EL (cell line): ENCODE measurements around the gene CCL24.
"Not testable (repeated sequence)": the region's sequence is repeated elsewhere in the genome, so short reads cannot be mapped to it uniquely, and the experiment has no call there.

ENCODE experiments used
- DNase-seq: peaks from one replicate; pipeline ENCODE4 v3.0.0-alpha.2; 2016

Gene CCL24

DNA sequence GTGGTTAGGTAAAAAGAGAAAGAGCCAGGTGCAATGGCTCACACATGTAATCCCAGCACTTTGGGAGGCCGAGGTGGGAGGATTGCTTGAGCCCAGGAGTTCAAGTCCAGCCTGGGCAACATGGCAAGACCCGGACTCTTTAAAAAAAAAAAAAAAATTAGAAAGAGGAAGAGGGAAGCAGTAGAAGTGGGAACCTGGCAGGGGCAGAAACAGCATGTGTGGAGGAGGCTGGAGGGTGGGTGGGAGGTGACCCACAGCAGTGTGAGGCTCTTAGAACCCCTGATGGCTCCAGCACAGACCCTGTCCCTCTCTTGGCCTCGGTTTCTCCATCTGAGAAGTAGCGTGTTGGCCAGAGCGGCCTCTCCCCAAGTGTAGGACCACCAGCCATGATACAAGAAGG is 4.9 kb upstream of the CCL24 start:
- DNase-seq = no peak

DNA sequence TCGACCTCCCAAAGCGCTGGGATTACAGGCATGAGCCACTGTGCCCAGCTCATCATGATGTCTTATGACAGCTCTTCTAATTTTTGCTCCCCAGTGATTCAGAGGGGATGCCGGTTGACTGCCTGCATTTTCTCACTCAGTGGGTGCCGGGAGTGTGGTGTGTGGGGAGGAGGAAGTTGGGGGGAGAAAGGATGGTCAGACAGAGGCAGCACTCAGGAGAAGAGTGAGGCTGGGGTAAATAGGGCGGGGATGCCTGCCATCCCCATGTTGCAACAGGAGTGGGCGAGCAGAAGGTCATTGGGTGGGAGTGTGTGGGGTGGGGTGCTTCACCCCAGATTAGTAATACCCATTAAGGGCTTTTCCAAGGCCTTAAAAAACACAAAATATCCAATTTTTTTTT is 3.5 kb upstream of the CCL24 start:
- no peak for DNase-seq

DNA sequence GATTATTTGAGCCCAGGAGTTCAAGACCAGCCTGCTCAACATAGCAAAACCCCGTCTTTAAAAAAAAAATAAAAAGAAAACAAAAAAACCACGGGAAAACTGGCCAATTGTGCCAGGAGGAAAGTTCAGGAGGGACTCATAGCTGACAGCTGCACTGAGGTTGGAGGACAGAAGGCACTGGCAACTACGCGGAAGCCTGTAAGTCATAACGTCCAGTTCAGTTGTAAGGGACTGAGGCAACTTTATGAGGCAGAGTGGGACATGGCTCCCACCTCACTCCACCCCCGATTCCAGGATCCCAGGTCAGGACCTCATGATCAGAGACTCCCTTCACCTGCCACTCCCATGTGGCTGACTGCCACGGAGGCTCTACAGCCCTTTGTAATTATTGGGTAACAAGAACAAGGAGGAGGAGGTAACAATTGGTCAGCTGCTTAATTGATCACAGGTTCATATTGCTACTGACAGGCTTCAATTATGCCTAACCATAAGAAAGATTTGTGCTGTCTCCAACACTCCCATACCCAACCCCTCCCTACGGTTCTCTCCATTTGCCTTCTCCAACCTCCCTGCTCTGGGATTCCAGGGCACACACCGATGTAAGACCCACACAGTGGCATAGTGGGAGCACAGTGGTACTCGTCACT is 1.9 kb upstream of the CCL24 start:
- no peak for DNase-seq

DNA sequence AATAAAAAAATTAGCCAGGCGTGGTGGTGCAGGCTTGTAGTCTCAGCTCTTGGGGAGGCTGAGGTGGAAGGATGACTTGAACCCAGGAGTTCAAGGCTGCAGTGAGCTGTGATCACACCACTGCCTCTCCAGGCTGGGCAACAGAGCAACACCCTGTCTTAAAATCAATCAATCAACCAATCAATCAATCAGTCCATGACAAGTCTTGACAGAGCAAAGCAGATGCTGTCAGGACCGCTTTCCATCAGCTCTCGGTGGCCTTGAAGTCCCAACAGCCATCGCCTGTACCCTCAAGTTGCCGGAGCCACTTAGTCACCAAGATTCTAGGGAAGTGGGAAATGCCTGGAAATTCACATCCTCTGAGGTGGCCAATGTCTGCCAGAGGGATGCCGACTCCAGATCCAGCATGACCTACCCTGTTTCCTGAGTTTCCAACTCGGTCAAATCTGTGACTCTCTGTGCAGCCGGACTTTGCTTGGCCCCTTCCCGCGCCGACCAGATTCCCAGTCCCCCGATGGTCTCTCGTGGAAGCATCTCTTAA is 871 bp upstream of the CCL24 start:
- peak; percentile 59 for DNase-seq

DNA sequence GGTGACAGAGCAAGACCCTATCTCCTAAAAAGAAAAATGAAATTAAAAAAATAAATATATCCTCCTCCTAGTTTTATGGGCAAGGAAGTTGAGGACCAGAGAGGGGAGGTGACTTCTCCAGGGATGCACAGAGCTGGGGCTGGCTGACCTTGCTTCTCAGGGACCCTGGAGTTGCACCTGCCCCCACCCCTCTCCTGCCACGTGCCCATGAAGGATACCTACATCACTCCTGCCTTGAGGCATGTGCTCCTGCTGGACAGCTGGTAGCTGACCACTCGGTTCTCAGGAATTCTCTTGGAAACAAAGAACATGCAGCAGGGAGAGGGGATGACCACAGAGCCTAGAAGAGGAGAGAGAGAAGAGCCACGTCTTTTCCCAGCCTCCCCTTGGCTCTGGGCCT is 522 bp downstream of the CCL24 start:
- peak; percentile 10 for DNase-seq

DNA sequence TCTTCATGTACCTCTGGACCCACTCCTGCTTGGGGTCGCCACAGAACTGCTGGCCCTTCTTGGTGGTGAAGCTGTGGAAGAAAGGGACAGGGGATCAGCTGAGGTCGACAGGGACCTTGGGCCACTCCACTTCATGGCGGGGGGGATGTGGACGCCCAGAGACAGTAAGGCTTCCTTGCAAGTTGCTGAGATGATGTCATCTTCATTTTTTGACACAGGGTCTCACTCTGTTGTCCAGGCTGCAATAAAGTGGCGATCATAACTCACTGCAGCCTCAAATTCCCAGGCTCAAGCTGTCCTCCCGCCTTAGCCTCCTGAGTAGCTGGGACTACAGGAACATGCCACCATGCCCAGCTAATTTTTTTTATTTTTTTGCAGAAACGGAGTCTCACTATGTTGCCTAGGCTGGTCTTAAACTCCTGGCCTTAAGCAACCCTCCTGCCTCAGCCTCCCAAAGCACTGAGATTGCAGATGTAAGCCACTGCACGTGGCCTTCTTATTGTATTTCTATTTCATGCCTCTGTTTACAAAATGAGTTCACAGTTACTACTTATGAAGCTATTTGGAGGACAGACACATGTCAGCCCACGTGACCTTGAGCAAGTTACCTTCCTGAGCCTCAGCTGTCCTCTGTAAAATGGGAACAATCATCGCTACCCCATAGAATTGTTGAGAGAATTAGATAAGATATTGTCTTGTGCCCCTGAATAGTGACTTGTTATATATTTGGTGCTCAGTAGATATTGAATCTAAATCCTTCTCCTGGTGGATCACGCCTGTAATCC is 1.5 kb downstream of the CCL24 start:
- DNase-seq = no peak

DNA sequence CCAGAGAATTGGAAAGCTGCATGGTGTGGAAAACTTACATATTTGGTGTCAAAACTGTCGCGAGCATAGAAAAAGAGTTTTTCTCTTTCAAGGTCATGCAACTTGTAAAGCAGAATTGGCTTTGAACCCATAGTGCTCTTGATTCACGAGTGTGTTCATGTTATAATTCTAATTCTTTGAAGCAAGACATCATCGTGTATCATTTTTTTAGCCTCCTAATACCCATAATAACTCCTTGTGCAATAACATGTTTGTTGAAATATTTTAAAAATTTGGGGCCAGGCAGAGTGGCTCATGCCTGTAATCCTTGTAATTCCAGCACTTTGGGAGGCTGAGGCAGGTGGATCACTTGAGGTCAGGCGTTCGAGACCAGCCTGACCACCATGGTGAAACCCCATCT is 4.2 kb downstream of the CCL24 start:
- no peak for DNase-seq

DNA sequence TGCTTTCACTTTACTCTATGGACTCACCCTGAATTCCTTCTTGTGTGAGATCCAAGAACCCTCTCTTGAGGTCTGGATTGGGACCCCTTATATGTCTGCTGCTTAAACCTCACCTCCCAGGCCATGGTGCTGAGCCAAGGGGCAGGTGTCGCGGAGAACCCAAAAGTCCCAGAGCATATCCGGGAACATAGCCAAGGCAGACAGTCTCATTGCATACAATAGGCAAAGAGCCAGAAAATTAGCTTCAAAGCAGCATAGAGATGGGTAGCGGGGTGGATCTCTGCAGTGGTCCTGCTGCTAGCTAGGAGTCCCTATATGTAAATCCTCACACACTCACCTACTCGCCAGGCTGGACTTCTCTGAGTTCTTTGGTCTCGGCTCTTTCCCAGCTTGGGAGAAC is 5.5 kb downstream of the CCL24 start:
- no peak for DNase-seq

DNA sequence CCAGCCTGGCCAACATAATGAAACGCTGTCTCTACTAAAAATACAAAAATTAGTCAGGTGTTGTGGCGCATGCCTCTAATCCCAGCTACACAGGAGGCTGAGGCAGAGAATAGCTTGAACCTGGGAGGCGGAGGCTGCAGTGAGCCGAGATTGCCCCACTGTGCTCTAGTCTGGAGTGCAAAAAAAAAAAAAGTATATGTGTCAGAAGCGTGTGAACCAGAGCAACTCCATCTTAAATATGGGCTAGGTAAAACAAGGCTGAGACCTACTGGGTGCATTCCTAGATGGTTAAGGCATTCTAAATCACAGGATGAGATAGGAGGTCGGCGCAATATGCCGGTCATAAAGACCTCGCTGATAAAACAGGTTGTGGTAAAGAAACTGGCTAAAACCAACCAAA is 6.2 kb downstream of the CCL24 start:
- DNase-seq = no peak

DNA sequence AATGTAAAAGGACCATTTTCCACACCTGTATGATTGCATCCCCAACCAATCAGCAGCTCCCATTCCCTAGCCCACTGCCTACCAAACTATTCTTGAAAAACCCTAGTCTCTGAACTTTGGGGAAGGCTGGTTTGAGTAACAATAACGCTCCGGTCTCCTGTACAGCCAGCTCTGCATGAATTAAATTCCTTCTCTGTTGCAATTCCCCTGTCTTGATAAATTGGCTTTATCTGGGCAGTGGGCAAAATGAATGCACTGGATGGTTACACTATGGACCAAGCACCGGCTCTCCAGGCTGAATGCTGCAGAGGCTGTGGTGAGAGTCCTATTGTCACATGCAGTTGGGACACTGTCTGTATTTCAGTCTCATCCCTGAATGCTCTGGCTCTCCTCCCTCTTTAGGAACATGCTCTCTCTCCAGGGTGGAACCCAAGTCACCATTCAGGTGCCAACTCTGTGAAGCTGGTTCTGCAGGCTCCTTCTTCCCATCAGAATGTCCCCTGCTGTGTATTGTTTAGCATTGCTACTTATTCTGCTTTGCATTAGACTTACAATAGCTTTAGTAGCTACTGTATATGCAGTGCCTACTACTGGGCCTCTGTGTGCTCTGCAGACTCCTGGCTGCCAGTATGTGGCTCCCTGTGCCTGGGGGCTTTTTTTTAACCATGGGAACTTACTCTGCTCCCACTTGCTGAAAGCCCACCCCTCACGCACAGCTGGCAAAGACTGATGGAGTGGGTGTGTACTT is 6.9 kb downstream of the CCL24 start:
- no peak for DNase-seq

DNA sequence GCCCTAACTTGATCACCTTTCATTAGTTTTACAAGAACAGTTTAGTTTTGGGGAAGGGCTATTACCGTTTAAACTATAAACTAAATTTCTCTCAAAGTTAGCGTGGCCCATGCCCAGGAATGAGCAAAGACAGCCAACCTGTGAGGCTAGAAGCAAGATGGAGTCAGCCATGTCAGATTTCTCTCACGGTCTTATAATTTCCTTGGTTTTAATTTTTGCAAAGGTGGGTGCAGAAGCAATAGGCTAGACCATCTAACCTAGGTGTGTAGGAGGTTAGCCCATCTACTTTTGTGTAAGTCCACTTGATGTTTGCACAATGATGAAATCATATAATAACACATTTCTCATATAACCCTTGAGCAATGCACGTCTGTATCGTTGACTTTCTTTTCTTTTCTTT is 8.9 kb downstream of the CCL24 start:
- DNase-seq = no peak

DNA sequence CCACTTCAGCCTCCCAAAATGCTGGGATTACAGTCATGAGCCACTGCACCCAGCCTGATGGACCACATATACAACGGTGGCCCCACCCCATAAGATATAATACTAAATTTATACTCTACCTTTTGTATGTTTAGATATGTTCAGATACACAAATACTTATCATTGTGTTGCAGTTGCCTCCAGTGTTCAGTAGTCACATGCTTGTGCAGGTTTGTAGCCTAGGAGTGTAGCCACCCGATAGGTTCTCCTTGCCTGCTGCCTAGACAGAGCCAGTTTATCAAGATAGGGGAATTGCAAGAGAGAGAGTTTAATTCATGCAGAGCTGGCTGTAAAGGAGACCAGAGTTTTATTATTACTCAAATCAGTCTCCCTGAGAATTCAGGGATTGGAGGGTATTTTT is 9.6 kb downstream of the CCL24 start:
- DNase-seq = no peak

DNA sequence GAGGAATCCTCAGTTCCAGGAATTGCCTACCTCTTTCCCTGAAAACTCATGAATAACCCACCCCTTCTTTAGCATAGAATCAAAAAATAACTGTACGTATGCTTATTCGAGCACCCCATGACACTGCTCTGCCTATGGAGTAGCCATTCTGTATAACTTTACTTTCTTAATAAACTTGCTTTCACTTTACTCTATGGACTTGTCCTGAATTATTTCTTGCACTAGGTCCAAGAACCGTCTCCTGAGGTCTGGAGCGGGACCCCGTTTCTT is 11.1 kb downstream of the CCL24 start:
- no peak for DNase-seq

DNA sequence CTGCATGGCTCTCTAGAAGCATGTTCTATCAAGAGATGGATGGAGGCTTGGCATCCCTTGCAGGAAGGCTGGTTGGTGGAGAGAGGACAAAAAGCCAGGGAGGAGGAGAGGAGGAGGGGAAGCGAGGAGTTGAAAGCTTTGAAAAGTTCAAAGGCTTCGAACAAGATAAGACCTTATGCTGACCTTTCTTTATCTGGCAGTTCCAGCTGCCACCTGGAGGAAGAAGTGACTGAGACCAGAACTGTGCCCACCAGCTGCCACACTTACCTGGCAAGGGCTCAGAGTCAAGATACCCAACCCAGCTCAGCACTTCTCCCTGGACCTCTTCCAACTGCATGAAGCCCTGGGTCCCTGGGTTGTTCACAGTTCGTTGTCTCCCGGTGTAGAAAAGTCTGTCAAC is 14.8 kb downstream of the CCL24 start:
- DNase-seq = no peak

DNA sequence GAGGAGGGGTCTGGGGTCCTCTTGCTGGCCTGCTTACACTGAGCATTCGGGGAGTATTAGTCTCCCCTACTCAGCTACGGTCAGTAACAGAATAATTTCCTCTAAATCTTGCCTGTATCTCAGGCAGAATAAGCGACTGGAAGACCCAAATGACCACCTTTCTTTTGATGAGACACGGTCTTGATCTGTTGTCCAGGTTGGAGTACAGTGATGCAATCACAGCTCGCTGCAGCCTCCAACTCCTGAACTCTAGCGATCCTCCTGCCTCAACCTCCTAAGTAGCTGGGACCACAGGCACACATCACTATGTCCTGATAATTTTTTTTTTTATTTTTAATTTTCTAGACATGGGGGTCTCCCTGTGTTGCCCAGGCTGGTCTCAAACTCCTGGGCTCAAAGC is 17.2 kb downstream of the CCL24 start:
- no peak for DNase-seq

DNA sequence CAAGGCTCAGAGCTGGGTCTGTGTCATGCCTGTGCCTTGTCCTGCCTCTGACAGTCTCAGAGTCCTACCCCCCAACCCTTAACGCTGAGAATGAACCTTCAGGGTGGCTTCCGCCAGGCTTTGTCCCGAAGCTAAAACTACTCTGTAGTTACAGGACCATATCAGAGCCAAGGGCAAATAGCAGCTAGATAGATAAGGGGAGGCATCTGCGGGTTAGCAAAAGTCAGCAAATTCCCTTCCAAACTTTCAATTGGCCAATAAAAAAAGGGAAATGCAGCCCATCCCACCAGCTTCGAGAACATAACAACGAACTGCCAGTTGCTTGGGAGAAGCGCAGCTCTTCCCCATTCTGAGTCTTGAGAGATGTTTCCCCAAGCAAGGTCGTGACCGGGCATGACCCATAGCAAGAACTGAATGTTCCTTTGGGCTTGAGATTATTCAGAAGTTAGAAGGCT is 17.7 kb downstream of the CCL24 start:
- DNase-seq = no peak

DNA sequence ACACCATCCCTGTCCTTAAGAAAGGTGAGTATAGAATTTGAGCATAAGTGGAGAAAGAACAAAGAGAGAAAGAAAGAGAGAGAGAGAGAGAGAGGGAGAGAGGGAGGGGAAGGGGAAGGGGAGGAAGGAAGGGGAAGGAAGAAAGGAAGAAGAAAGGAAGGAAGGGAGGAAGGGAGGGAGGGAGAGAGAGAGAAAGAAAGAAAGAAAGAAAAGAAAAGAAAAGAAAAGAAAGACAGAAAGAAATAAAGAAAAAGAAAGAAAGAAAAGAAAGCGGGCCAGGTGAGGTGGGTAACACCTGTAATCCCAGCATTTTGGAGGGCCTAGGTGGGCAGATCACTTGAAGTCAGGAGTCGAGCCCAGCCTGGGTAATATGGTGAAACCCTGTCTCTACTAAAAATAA is 19.9 kb downstream of the CCL24 start:
- no peak for DNase-seq

DNA sequence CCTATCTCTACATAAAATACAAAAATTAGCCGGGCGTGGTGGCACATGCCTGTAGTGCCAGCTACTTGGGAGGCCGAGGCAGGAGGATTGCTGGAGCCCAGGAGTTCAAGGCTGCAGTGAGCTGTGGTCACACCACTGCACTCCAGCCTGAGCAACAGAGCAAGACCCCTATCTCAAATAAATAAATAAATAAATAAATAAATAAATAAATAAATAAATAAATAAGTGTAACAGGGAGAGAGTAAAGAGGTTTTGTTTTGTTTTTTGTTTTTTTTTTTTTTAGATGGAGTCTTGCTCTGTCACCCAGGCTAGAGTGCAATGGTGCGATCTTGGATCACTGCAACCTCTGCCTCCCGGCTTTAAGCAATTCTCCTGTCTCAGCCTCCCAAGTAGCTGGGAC is 21.0 kb downstream of the CCL24 start:
- not testable (repeated sequence) for DNase-seq

DNA sequence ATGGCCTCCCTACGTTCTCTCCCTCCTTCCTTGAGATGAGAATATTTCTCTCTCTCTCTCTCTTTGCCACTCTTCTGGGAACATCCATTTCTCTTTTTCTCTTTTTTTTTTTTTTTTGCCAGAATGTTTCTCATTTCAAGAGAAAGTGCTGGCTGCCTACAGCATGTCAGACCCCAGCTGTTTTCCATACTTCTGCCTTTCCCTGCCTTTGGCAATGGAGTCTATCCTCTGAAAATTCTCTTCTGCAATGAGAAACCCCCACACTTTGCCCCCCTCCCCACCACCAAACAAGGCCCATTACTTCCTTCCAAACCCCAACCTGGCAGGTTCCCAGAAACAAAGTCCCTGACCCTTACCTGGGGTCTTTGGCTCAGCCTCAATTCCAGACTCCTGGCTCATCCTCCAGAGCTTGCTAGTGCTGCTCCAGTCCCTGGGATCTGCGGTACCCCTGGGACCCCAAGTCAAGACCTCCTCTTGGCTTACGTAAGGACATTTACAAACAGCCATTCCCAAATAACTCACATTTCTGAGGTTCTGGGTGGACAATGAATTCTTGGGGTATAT is 24.2 kb downstream of the CCL24 start:
- no peak for DNase-seq

DNA sequence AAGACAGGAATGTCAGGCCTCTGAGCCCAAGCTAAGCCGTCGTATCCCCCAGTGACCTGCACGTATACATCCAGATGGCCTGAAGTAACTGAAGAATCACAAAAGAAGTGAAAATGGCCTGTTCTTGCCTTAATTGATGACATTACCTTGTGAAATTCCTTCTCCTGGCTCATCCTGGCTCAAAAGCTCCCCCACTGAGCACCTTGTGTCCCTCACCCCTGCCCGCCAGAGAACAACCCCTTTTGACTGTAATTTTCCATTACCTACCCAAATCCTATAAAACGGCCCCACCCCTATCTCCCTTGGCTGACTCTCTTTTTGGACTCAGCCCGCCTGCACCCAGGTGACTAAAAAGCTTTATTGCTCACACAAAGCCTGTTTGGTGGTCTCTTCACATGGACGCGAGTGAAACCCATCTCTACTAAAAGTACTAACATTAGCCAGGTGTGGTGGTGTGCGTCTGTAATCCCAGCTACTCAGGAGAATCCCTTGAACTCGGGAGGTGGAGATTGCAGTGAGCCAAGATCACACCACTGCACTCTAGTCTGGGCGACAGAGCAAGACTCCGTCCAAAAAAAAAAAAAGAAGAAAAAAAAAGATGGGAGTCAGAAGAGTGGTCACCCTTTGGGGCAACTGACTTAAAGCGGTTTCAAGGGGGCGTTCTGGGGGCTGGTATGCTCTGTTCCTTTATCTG is 25.3 kb downstream of the CCL24 start:
- not testable (repeated sequence) for DNase-seq

DNA sequence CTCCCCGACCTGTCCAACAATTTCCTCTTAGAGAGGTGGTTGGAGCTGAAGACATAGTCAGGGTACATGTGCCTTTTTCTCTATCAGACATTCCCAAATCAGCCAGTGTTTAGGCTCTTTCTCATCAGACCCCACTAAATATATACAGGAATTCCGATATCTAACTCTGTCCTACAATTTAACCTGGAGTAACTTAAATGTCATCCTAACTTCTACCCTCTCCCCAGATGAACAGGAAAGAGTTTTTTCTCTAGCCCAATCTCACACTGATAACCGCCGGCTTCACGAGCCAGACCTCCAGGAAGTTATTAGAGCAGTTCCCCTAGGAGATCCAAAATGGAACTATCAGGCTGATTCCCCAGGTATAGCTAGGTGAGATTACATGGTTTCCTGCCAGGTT is 30.5 kb downstream of the CCL24 start:
- DNase-seq = not testable (repeated sequence)

DNA sequence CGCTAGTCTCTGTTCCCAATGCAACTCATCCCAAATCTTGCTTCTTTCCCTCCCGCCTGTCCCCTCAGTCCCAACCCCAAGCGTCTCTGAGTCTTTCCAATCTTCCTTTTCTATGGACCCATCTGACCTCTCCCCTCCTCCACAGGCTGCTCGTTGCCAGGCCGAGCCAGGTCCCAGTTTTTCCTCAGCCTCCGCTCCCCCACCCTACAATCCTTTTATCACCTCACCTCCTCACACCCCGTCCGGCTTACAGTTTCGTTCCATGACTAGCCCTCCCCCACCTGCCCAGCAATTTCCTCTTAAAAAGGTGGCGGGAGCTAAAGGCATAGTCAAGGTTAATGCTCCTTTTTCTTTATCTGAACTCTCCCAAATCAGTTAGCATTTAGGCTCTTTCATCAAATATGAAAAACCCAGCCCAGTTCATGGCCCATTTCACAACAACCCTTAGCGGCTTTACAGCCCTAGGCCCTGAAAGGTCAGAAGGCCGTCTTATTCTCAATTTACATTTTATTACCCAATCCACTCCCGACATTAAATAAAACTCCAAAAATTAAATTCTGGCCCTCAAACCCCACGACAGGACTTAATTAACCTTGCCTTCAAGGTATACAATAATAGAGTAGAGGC is 32.8 kb downstream of the CCL24 start:
- DNase-seq = not testable (repeated sequence)

DNA sequence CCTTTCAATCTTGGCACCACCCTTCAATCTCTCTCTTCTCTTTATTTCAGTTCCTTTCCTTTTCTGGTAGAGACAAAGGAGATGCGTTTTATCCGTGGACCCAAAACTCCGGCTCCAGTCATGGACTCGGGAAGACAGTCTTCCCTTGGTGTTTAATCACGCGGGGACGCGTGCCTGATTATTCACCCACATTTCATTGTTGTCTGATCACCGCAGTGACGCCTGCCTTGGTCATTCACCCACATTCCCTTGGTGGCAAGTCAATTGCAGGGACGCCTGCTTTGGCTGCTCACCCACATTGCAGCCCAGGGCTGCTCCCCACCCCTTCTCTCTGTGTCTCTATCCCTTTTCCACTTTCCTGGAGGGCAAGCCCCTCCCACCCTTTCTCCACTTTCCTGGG is 34.1 kb downstream of the CCL24 start:
- peak; percentile 37 for DNase-seq
